GM21390 (cell line): ENCODE results near the gene ZNF160.
"Not testable (repeated sequence)": the region's sequence is repeated elsewhere in the genome, so short reads cannot be mapped to it uniquely, and the experiment has no call there.

Experiments used
- ATAC-seq: cut with Tn5 transposase; IDR thresholded peaks from one replicate; pipeline ENCODE4 v1.9.1; 2021; ENCODE audit not compliant: unreplicated experiment

ZNF160 gene

GRCh38 chr19:53103234-53104203 lies at the start of gene ZNF160:
ZNF160 (minus strand) TSS chr19:53103422; CDS start chr19:53086276, 17,146 bp downstream.
- ATAC-seq, result peak; percentile 92

- no peak for ATAC-seq
These were observed 44.4 kb upstream of the ZNF160 start for GRCh38 chr19:53147645-53148044.

GRCh38 chr19:53140351-53140750 lies 37.1 kb upstream of the ZNF160 start:
- no peak for ATAC-seq

GRCh38 chr19:53136432-53136831 lies 33.2 kb upstream of the ZNF160 start:
- no peak for ATAC-seq

- ATAC-seq, result no peak
These were observed 29.1 kb upstream of the ZNF160 start, which contains the start of gene ZNF415 for GRCh38 chr19:53132141-53132991. ZNF415 (minus strand) TSS chr19:53132910; CDS start chr19:53122676, 10,234 bp downstream.

- ATAC-seq, result no peak
These were observed 28.5 kb upstream of the ZNF160 start for GRCh38 chr19:53131727-53132126.

- no peak for ATAC-seq
These were observed 27.9 kb upstream of the ZNF160 start for GRCh38 chr19:53131085-53131590.

GRCh38 chr19:53130506-53130905 lies 27.3 kb upstream of the ZNF160 start:
- no peak for ATAC-seq

GRCh38 chr19:53126733-53127526 lies 23.7 kb upstream of the ZNF160 start:
- not testable (repeated sequence) for ATAC-seq

- ATAC-seq, result no peak
These were observed 20.2 kb upstream of the ZNF160 start for GRCh38 chr19:53123400-53123799.

- no peak for ATAC-seq
These were observed 9.1 kb upstream of the ZNF160 start for GRCh38 chr19:53112286-53112685.

GRCh38 chr19:53109527-53109926 lies 6.3 kb upstream of the ZNF160 start:
- no peak for ATAC-seq

- peak; percentile 19 for ATAC-seq
These were observed 427 bp downstream of the ZNF160 start for GRCh38 chr19:53102756-53103233.

GRCh38 chr19:53102206-53102755 lies 941 bp downstream of the ZNF160 start:
- ATAC-seq, result no peak

GRCh38 chr19:53101518-53101917 lies 1.7 kb downstream of the ZNF160 start:
- ATAC-seq, result no peak

GRCh38 chr19:53098570-53098969 lies 4.7 kb downstream of the ZNF160 start:
- not testable (repeated sequence) for ATAC-seq

GRCh38 chr19:53096982-53097690 lies 6.1 kb downstream of the ZNF160 start:
- ATAC-seq, result not testable (repeated sequence)

- ATAC-seq, result not testable (repeated sequence)
These were observed 6.6 kb downstream of the ZNF160 start for GRCh38 chr19:53096579-53096978.
